Mesenchymal stem cell (in vitro differentiated cells and primary cell): ENCODE measurements around the gene ZNF341.

Experiments
- DNase-seq: peaks from one replicate; pipeline ENCODE4 v3.0.0-alpha.2; 2013
- H2AFZ ChIP-seq: one replicate; pipeline ENCODE4 v1.6.1; 2013; ENCODE audit warnings: low read depth, mild to moderate bottlenecking, control low read depth, inconsistent platforms, low read length, moderate library complexity
- H2AK5ac ChIP-seq: 2 replicates; pipeline ENCODE4 v1.6.1; 2013; ENCODE audit warnings: low read length, moderate library complexity, mild to moderate bottlenecking, inconsistent platforms; ENCODE audit not compliant: severe bottlenecking
- H2BK120ac ChIP-seq: one replicate; pipeline ENCODE4 v1.6.1; 2013; ENCODE audit warnings: low read depth, mild to moderate bottlenecking, inconsistent platforms, low read length, moderate library complexity
- H2BK12ac ChIP-seq, 2 experiments: one replicate each; pipeline ENCODE4 v1.6.1; 2013; ENCODE audit warnings: inconsistent platforms in 2 of 2, low read length in 2 of 2, mild to moderate bottlenecking in 2 of 2, moderate library complexity in 2 of 2, control low read depth in 1 of 2
- H2BK15ac ChIP-seq: one replicate; pipeline ENCODE4 v1.6.1; 2013; ENCODE audit warnings: mild to moderate bottlenecking, low read depth, inconsistent platforms; ENCODE audit not compliant: poor library complexity, severe bottlenecking
- H2BK5ac ChIP-seq: 2 replicates; pipeline ENCODE4 v1.6.1; 2013; ENCODE audit warnings: low read depth, mild to moderate bottlenecking, low read length, control low read depth, inconsistent platforms; ENCODE audit not compliant: poor library complexity, severe bottlenecking
- H3K14ac ChIP-seq, 2 experiments: one replicate each; pipeline ENCODE4 v1.6.1; 2013; ENCODE audit warnings: inconsistent platforms in 2 of 2, low read length in 2 of 2, control low read depth in 1 of 2, mild to moderate bottlenecking in 1 of 2, moderate library complexity in 1 of 2
- H3K18ac ChIP-seq, 2 experiments: one replicate each; pipeline ENCODE4 v1.6.1; 2013; ENCODE audit warnings: inconsistent platforms in 2 of 2, low read length in 2 of 2, control low read depth in 1 of 2, low read depth in 1 of 2, mild to moderate bottlenecking in 1 of 2
- H3K23ac ChIP-seq, 2 experiments: one replicate each; pipeline ENCODE4 v1.6.1; 2013; ENCODE audit warnings: inconsistent platforms in 2 of 2, low read length in 2 of 2, mild to moderate bottlenecking in 2 of 2, moderate library complexity in 2 of 2, control low read depth in 1 of 2
- H3K27ac ChIP-seq: 2 replicates; pipeline ENCODE4 v1.5.1; 2013; ENCODE audit warnings: mild to moderate bottlenecking, moderate library complexity, low read length, control low read depth, inconsistent platforms; ENCODE audit not compliant: poor library complexity, severe bottlenecking
- H3K27me3 ChIP-seq, 2 experiments: 2 replicates each; pipeline versions ENCODE4 v1.6.1 to v1.7.0; 2013; ENCODE audit warnings: low read length in 2 of 2, mild to moderate bottlenecking in 2 of 2, moderate library complexity in 2 of 2, control low read depth in 1 of 2, inconsistent platforms in 1 of 2; ENCODE audit not compliant: control insufficient read depth in 1 of 2, insufficient read depth in 1 of 2
- H3K36me3 ChIP-seq, 2 experiments: 2 replicates each; pipeline versions ENCODE4 v1.6.1 to v1.7.0; 2013; ENCODE audit warnings: low read length in 2 of 2, control low read depth in 1 of 2, inconsistent platforms in 1 of 2, low read depth in 1 of 2, mild to moderate bottlenecking in 1 of 2; ENCODE audit not compliant: insufficient read depth in 2 of 2, control insufficient read depth in 1 of 2
- H3K4ac ChIP-seq, 2 experiments: one replicate each; pipeline ENCODE4 v1.6.1; 2013; ENCODE audit warnings: inconsistent platforms in 2 of 2, low read length in 2 of 2, mild to moderate bottlenecking in 2 of 2, moderate library complexity in 2 of 2, control low read depth in 1 of 2, low read depth in 1 of 2
- H3K4me1 ChIP-seq: 2 replicates; pipeline ENCODE4 v1.6.1; 2013; ENCODE audit warnings: low read depth, low read length, control low read depth; ENCODE audit not compliant: control insufficient read depth, insufficient read depth
- H3K4me2 ChIP-seq: 2 replicates; pipeline ENCODE4 v1.6.1; 2013; ENCODE audit warnings: low read length, mild to moderate bottlenecking, inconsistent platforms; ENCODE audit not compliant: poor library complexity, severe bottlenecking
- H3K4me3 ChIP-seq, 2 experiments: 2 replicates each; pipeline versions ENCODE4 v1.5.1 to v1.7.0; 2013; ENCODE audit warnings: low read length in 2 of 2, mild to moderate bottlenecking in 2 of 2, control low read depth in 1 of 2, low read depth in 1 of 2; ENCODE audit not compliant: insufficient read depth in 1 of 2
- H3K79me1 ChIP-seq: replicated peaks from 2 replicates; pipeline ENCODE4 v1.6.1; 2013; ENCODE audit warnings: mild to moderate bottlenecking, control low read depth, low read length, inconsistent platforms; ENCODE audit not compliant: poor library complexity, severe bottlenecking
- H3K9ac ChIP-seq: 2 replicates; pipeline ENCODE4 v1.7.0; 2013; ENCODE audit warnings: mild to moderate bottlenecking, low read length, moderate library complexity
- H3K9me3 ChIP-seq: 2 replicates; pipeline ENCODE4 v1.7.0; 2013; ENCODE audit warnings: mild to moderate bottlenecking, low read length; ENCODE audit not compliant: control insufficient read depth
- H4K8ac ChIP-seq: one replicate; pipeline ENCODE4 v1.6.1; 2013; ENCODE audit warnings: inconsistent platforms, mild to moderate bottlenecking, low read length, moderate library complexity
- H4K91ac ChIP-seq: one replicate; pipeline ENCODE4 v1.6.1; 2013; ENCODE audit warnings: mild to moderate bottlenecking, low read length, inconsistent platforms
- WGBS: methylation state at CpG from one replicate; pipeline ENCODE4 v1.1.7; 2013; ENCODE audit warnings: mixed read lengths; 5-methylcytosine and 5-hydroxymethylcytosine counted together

Gene ZNF341

DNA sequence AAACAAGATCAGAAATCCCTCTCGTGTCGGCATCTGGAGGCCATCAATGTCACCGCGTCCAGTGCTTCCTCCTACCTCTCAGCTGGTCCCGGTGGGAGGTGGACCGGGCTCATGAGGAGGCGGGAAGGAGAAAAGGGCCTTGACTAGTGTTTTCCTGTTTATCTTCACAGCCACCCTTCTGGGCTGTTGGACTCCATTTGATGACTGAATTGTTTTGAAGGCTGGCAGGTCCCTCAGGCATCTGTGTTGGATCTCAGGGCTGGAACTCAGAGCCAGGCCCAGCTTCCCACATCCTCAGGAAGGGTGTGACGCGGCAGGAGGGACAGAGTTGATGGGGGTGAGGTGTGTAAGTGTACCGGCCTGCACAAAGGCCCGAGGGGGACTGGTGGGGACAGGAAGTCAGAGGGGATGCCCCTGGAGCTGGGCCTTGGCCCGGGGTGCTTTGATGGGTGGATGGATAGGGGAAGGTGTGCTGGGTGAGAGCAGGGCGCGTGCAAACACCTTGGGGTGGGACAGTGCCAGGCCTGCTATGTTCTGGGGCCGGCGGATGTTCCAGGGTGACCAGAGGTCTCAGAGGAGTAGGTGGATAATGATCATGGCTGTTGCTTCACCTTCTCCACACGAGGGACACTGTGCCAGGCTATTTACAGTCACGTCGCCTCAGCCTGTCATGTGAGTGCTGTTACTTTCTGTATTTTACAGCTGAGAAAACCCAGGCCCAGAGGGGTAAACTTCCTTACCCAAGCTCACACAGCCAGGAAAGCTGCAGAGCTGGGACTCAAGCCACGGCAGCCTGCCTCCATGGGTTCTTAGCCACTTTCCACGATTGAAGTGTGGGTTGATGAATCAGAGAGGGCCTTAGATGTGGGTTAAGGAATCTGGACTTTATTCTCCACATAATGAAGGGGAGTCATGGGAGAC lies 61.5 kb downstream of the ZNF341 start:
- H2AK5ac ChIP-seq, result no peak overlapping the region
- H2BK120ac ChIP-seq, result no peak overlapping the region
- no peak overlapping the region for H3K4me3 ChIP-seq
- peak overlapping the region; percentile 35 to 67 for H3K18ac ChIP-seq
- WGBS, result 31% methylated on average over 21 of the region's 21 CpGs
- peaks cover 0 to 14% of the 10 kb centered on the region in 2 experiments for H3K36me3 ChIP-seq
- no peak overlapping the region for H2AFZ ChIP-seq
- H4K8ac ChIP-seq, result peak overlapping the region; percentile 91
- no peak overlapping the region for H3K27ac ChIP-seq
- no peaks in the 10 kb centered on the region for H3K27me3 ChIP-seq
- H4K91ac ChIP-seq, result peak overlapping the region; percentile 44
- peaks cover 14% of the 10 kb centered on the region for H3K4me1 ChIP-seq
- H2BK15ac ChIP-seq, result no peak overlapping the region
- H3K4ac ChIP-seq, result peak overlapping the region in 1 of 2 experiments; percentile 15
- H3K9me3 ChIP-seq, result no peaks in the 10 kb centered on the region
- no peaks in the 10 kb centered on the region for H3K79me1 ChIP-seq
- no peak overlapping the region for H2BK5ac ChIP-seq
- peak overlapping the region; percentile 48 for H3K9ac ChIP-seq
- H3K14ac ChIP-seq, result no peak overlapping the region
- no peak overlapping the region for H3K4me2 ChIP-seq
- no peak overlapping the region for H3K23ac ChIP-seq
- peak overlapping the region; percentile 28 to 74 for H2BK12ac ChIP-seq
- DNase-seq, result peak; percentile 65

DNA sequence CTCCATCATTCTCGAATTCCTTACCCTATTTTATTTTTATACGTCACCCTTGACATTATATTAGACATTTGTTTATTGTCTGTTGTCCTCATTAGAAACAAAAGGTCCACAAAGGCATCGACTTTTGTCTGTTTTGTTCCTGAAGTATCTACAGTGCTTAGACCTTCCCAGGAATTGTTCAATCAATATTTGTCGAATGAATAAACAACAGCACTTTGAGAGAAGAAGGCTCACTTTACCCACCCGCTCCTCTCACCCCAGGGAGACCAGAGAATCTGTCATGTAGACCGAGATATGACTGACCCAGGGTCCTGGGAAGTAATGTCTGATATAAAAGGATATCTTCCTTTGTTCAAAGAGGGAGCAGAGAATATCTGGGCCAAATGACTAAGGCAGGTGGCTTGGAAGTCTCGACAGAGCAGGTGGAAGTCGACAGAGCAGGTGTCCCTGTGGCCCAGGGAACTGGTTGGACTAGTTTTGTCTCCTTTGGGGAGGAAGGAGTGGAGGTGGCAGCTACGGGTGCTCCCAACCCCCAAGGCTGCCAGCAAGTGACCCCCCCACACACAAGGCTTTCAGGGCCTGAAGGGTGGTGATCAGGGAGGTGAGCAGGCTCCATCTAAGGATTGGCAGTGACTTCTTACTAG lies 64.6 kb downstream of the ZNF341 start:
- H3K4me3 ChIP-seq, result no peak overlapping the region
- H3K18ac ChIP-seq, result no peak overlapping the region
- H2BK5ac ChIP-seq, result no peak overlapping the region
- H3K23ac ChIP-seq, result no peak overlapping the region
- no peak overlapping the region for H2AFZ ChIP-seq
- no peak overlapping the region for H3K14ac ChIP-seq
- peaks cover 0 to 8% of the 10 kb centered on the region in 2 experiments for H3K36me3 ChIP-seq
- no peaks in the 10 kb centered on the region for H3K4me1 ChIP-seq
- no peak overlapping the region for H4K91ac ChIP-seq
- no peaks in the 10 kb centered on the region for H3K27me3 ChIP-seq
- no peak overlapping the region for H3K4me2 ChIP-seq
- no peak overlapping the region for H3K9ac ChIP-seq
- H2BK15ac ChIP-seq, result no peak overlapping the region
- no peaks in the 10 kb centered on the region for H3K79me1 ChIP-seq
- no peak for DNase-seq
- H3K27ac ChIP-seq, result no peak overlapping the region
- H2BK120ac ChIP-seq, result no peak overlapping the region
- no peak overlapping the region for H3K4ac ChIP-seq
- H2AK5ac ChIP-seq, result no peak overlapping the region
- no peaks in the 10 kb centered on the region for H3K9me3 ChIP-seq
- WGBS, result 91% methylated on average over 8 of the region's 9 CpGs
- no peak overlapping the region for H4K8ac ChIP-seq
- no peak overlapping the region for H2BK12ac ChIP-seq

DNA sequence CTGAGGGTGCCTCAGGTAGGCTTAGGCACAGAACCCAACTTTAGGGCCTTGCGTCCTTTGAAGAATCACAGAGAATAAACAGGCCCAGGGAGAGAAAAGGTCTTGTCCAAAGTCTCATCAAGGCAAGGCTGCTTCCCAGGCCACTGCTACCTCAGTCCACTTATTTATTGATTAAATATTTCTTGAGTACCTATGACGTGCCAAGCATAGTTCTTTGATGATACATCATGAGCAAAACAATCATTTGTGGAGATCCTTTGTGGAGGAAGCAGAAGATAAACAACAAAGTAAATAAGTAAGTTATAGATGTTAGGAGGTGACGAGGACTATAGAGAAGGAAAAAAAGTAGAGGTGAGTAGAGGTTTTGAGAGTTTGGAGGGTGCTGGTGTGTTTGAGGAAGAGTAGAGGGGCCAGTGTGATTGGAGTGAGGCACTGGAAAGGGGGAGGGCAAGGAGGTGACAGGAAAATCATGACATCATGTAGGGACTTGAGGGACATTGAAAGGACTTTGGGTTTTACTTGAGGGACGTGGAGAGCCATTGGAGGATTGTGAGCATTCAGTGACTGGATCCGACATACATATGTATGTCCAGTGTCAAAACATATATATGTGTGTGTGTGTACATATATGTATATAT lies 65.2 kb downstream of the ZNF341 start:
- H3K4me1 ChIP-seq, result no peaks in the 10 kb centered on the region
- no peak overlapping the region for H4K8ac ChIP-seq
- H3K9ac ChIP-seq, result no peak overlapping the region
- no peak overlapping the region for H2BK15ac ChIP-seq
- no peak overlapping the region for H3K14ac ChIP-seq
- H2AFZ ChIP-seq, result no peak overlapping the region
- H3K4ac ChIP-seq, result no peak overlapping the region
- H3K18ac ChIP-seq, result no peak overlapping the region
- 85% methylated on average over 4 of the region's 5 CpGs for WGBS
- H3K36me3 ChIP-seq, result peaks cover 0 to 2% of the 10 kb centered on the region in 2 experiments
- no peak overlapping the region for H3K4me2 ChIP-seq
- H3K9me3 ChIP-seq, result no peaks in the 10 kb centered on the region
- H3K27me3 ChIP-seq, result no peaks in the 10 kb centered on the region
- H2BK12ac ChIP-seq, result no peak overlapping the region
- H2AK5ac ChIP-seq, result no peak overlapping the region
- no peak for DNase-seq
- H3K27ac ChIP-seq, result no peak overlapping the region
- no peak overlapping the region for H3K4me3 ChIP-seq
- no peak overlapping the region for H4K91ac ChIP-seq
- H3K23ac ChIP-seq, result no peak overlapping the region
- H3K79me1 ChIP-seq, result no peaks in the 10 kb centered on the region
- no peak overlapping the region for H2BK5ac ChIP-seq
- H2BK120ac ChIP-seq, result no peak overlapping the region

DNA sequence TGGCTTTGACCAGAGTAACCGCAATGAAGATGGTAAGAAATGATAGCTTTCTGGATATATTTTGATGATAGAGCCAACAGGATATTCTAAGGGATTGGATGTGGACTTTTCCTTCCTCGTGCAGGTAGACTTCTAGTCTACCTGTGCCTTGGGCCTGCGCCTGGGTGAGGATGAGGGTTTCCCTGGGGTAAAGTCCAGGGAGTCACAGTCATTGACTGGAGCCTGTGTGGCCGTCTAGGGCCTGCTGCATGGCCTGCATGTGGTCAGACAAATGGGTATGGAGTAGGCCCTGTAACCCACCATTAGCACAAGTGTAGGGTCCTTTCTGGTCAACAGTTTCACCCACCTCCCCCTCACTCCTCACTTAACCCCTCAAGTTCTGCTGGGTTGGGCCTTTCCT lies 66.6 kb downstream of the ZNF341 start:
- Histone ChIP-seq H3K4me1 (no peaks in the 10 kb centered on the region), H3K9ac (no peak overlapping the region), H3K14ac (no peak overlapping the region), H3K27me3 (no peaks in the 10 kb centered on the region), H3K36me3 (no peaks in the 10 kb centered on the region), H4K91ac (no peak overlapping the region), H2BK12ac (no peak overlapping the region), H3K4me2 (no peak overlapping the region), H3K4ac (no peak overlapping the region), H3K18ac (no peak overlapping the region), H2AFZ (no peak overlapping the region), H3K79me1 (no peaks in the 10 kb centered on the region), H2BK120ac (no peak overlapping the region), H2AK5ac (peak overlapping the region; percentile 19), H4K8ac (no peak overlapping the region), H3K23ac (no peak overlapping the region), H2BK5ac (no peak overlapping the region), H3K4me3 (no peak overlapping the region), H2BK15ac (no peak overlapping the region), H3K9me3 (no peaks in the 10 kb centered on the region), H3K27ac (no peak overlapping the region)
- DNase-seq, result no peak
- WGBS, result 91% methylated on average over 4 of the region's 4 CpGs
